HEK293 (cell line): Measurements from ENCODE around the gene PIK3R1.

Experiments used
- ATF2 ChIP-seq: fragments of 450-650 bp; formaldehyde crosslinking; IDR thresholded peaks from 2 replicates; pipeline ENCODE4 v1.5.1; 2016; ENCODE audit warnings: missing biosample characterization, missing genetic modification characterization, low read depth
- PRDM1 ChIP-seq: fragments of 450-650 bp; formaldehyde crosslinking; IDR thresholded peaks from 2 replicates; pipeline ENCODE4; 2016; ENCODE audit warnings: missing biosample characterization, missing genetic modification characterization
- SP3 ChIP-seq: fragments of 450-650 bp; formaldehyde crosslinking; IDR thresholded peaks from 2 replicates; pipeline ENCODE4 v1.5.1; 2016; ENCODE audit warnings: missing biosample characterization, missing genetic modification characterization
- ZFP37 ChIP-seq: fragments of 450-650 bp; formaldehyde crosslinking; IDR thresholded peaks from 2 replicates; pipeline ENCODE4 v1.5.1; 2016; ENCODE audit warnings: missing biosample characterization, missing genetic modification characterization
- ZNF274 ChIP-seq, 2 experiments: fragments of 200-500 bp in 1 of 2; fragments of 450-650 bp in 1 of 2; sonication (Bioruptor generic) in 1 of 2; formaldehyde crosslinking in 1 of 2; IDR thresholded peaks; 2 replicates each; pipeline versions ENCODE4 v1.5.1 to v1.6.1; 2014 to 2016; ENCODE audit warnings: borderline replicate concordance in 1 of 2, inconsistent platforms in 1 of 2, low read length in 1 of 2, missing biosample characterization in 1 of 2, missing genetic modification characterization in 1 of 2
- ZNF530 ChIP-seq: fragments of 450-650 bp; formaldehyde crosslinking; IDR thresholded peaks from 2 replicates; pipeline ENCODE4 v1.5.1; 2016; ENCODE audit warnings: low read depth, missing biosample characterization, missing genetic modification characterization
- ZNF830 ChIP-seq: fragments of 450-650 bp; IDR thresholded peaks from 2 replicates; pipeline ENCODE4 v1.5.0; 2018; ENCODE audit warnings: missing biosample characterization, missing genetic modification characterization, low read depth, mild to moderate bottlenecking, moderate library complexity
- TF ChIP-seq, protein P1 (sequence below): fragments of 450-650 bp; formaldehyde crosslinking; IDR thresholded peaks from 2 replicates; pipeline ENCODE4 v1.5.1; 2016; ENCODE audit warnings: missing biosample characterization, missing genetic modification characterization
- TF ChIP-seq, protein P2 (sequence below): fragments of 450-650 bp; formaldehyde crosslinking; IDR thresholded peaks from 2 replicates; pipeline ENCODE4 v1.5.1; 2016; ENCODE audit warnings: missing biosample characterization, missing genetic modification characterization
- TF ChIP-seq, protein P3 (sequence below): fragments of 450-650 bp; formaldehyde crosslinking; IDR thresholded peaks from 2 replicates; pipeline ENCODE4 v1.5.1; 2016; ENCODE audit warnings: missing biosample characterization, missing genetic modification characterization

DNA sequence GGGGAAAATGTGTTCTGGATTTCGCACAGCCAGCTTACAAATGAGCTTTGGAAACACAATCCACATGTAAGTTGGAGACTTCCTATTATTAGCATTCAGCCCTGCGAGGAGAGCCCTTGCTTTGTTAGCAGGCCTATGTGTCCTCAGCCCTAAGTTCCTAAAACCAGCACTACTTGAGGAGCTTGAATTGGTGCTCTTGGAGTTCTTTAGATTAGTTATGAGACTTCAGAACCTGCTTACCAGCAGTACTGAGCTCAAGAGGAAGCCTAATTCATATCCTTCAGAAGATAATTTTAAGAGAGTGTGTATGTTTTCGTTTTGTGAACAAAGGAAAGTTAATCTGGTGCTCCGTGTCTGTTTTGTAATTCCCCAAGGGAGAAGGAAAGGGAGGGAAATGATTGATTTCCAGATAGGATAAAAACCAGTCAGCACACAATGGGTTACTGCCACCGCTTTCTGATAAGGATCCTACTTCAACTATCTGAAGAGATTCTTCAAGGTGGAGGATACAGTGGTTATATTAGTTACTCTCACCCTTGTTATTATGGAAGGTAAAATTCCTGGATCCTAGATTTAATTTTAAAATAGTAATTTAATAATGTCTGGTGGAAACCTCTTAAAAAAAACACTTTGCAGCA lies 35.2 kb downstream of the PIK3R1 start:
- TF ChIP-seq ZNF830 (tag by site-specific recombination) (no peak), ATF2 (tag by site-specific recombination) (no peak), ZNF274 (IDR thresholded peaks at IDR 0.05; ENCODE audit: low read length) (no peak), ZNF274 (tag by site-specific recombination; IDR thresholded peaks at IDR 0.05; ENCODE audit: borderline replicate concordance) (no peak), ZFP37 (tag by site-specific recombination) (no peak), SP3 (no peak), PRDM1 (tag by site-specific recombination) (no peak), ZNF530 (tag by site-specific recombination) (no peak)
- TF ChIP-seq, protein P1, sequence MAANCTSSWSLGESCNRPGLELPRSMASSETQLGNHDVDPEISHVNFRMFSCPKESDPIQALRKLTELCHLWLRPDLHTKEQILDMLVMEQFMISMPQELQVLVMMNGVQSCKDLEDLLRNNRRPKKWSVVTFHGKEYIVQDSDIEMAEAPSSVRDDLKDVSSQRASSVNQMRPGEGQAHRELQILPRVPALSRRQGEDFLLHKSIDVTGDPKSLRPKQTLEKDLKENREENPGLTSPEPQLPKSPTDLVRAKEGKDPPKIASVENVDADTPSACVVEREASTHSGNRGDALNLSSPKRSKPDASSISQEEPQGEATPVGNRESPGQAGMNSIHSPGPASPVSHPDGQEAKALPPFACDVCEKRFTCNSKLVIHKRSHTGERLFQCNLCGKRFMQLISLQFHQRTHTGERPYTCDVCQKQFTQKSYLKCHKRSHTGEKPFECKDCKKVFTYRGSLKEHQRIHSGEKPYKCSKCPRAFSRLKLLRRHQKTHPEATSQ (tag by site-specific recombination), result no peak
- TF ChIP-seq, protein P2, sequence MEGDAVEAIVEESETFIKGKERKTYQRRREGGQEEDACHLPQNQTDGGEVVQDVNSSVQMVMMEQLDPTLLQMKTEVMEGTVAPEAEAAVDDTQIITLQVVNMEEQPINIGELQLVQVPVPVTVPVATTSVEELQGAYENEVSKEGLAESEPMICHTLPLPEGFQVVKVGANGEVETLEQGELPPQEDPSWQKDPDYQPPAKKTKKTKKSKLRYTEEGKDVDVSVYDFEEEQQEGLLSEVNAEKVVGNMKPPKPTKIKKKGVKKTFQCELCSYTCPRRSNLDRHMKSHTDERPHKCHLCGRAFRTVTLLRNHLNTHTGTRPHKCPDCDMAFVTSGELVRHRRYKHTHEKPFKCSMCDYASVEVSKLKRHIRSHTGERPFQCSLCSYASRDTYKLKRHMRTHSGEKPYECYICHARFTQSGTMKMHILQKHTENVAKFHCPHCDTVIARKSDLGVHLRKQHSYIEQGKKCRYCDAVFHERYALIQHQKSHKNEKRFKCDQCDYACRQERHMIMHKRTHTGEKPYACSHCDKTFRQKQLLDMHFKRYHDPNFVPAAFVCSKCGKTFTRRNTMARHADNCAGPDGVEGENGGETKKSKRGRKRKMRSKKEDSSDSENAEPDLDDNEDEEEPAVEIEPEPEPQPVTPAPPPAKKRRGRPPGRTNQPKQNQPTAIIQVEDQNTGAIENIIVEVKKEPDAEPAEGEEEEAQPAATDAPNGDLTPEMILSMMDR (tag by site-specific recombination), result no peak
- TF ChIP-seq, protein P3, sequence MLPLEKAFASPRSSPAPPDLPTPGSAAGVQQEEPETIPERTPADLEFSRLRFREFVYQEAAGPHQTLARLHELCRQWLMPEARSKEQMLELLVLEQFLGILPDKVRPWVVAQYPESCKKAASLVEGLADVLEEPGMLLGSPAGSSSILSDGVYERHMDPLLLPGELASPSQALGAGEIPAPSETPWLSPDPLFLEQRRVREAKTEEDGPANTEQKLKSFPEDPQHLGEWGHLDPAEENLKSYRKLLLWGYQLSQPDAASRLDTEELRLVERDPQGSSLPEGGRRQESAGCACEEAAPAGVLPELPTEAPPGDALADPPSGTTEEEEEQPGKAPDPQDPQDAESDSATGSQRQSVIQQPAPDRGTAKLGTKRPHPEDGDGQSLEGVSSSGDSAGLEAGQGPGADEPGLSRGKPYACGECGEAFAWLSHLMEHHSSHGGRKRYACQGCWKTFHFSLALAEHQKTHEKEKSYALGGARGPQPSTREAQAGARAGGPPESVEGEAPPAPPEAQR, result no peak
